NCI-H1436 (cell line): ENCODE measurements around the gene TMEM94.
"Not testable (repeated sequence)": the region's sequence is repeated elsewhere in the genome, so short reads cannot be mapped to it uniquely, and the experiment has no call there.

Experiments used
- DNase-seq: peaks from one replicate; lab custom pipeline; 2025; lab: John Stamatoyannopoulos, UW

Gene TMEM94

GRCh38 chr17:75456417-75457046 is at the start of gene TMEM94:
TMEM94 (plus strand) TSS chr17:75456635; CDS start chr17:75471906, 15,271 bp downstream.
- peak; percentile 100 for DNase-seq

GRCh38 chr17:75407655-75408352 is 48.6 kb upstream of the TMEM94 start:
- no peak for DNase-seq

- DNase-seq: no peak
These were observed 46.3 kb upstream of the TMEM94 start for GRCh38 chr17:75410141-75410540.

- no peak for DNase-seq
These were observed 44.9 kb upstream of the TMEM94 start for GRCh38 chr17:75411328-75412067.

- DNase-seq: peak; percentile 81
These were observed 43.7 kb upstream of the TMEM94 start for GRCh38 chr17:75412455-75413317.

- no peak for DNase-seq
These were observed 41.9 kb upstream of the TMEM94 start for GRCh38 chr17:75414488-75414887.

GRCh38 chr17:75416006-75416405 is 40.4 kb upstream of the TMEM94 start:
- DNase-seq: no peak

- no peak for DNase-seq
These were observed 39.3 kb upstream of the TMEM94 start for GRCh38 chr17:75417054-75417580.

- DNase-seq: no peak
These were observed 37.9 kb upstream of the TMEM94 start for GRCh38 chr17:75418531-75418930.

GRCh38 chr17:75428543-75429469 is 27.6 kb upstream of the TMEM94 start:
- DNase-seq: no peak

GRCh38 chr17:75430159-75430974 is 26.1 kb upstream of the TMEM94 start:
- no peak for DNase-seq

GRCh38 chr17:75433218-75433783 is 23.1 kb upstream of the TMEM94 start:
- no peak for DNase-seq

GRCh38 chr17:75434433-75434832 is 22.0 kb upstream of the TMEM94 start:
- DNase-seq: not testable (repeated sequence)

- not testable (repeated sequence) for DNase-seq
These were observed 19.0 kb upstream of the TMEM94 start for GRCh38 chr17:75437404-75437803.

- DNase-seq: no peak
These were observed 17.1 kb upstream of the TMEM94 start for GRCh38 chr17:75439287-75439686.

GRCh38 chr17:75440738-75441448 is 15.5 kb upstream of the TMEM94 start:
- DNase-seq: no peak

- DNase-seq: no peak
These were observed 14.0 kb upstream of the TMEM94 start for GRCh38 chr17:75442168-75443103.

- DNase-seq: no peak
These were observed 11.1 kb upstream of the TMEM94 start for GRCh38 chr17:75445296-75445695.
